ENCODE results near the gene EVC.

The EVC gene

DNA sequence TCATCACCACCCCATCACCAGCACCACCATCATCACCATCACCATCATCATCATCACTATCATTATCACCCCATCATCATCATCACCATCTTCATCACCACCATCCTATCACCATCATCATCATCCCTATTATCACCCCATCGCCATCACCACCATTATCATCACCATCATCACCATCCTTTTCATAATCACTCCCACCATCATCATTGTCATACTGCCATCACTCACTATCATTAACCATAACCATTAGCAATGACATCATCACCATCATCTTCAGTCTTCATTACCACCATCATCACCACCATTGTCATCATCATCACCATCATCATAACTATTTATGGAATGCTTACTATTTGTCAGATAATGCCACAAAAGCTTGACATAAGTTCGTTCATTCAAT, 146.2 kb downstream of the EVC start:
- no peak for DNase-seq

- DNase-seq: no peak
These were observed 147.2 kb downstream of the EVC start for GRCh38 chr4:5858020-5858769.

DNA sequence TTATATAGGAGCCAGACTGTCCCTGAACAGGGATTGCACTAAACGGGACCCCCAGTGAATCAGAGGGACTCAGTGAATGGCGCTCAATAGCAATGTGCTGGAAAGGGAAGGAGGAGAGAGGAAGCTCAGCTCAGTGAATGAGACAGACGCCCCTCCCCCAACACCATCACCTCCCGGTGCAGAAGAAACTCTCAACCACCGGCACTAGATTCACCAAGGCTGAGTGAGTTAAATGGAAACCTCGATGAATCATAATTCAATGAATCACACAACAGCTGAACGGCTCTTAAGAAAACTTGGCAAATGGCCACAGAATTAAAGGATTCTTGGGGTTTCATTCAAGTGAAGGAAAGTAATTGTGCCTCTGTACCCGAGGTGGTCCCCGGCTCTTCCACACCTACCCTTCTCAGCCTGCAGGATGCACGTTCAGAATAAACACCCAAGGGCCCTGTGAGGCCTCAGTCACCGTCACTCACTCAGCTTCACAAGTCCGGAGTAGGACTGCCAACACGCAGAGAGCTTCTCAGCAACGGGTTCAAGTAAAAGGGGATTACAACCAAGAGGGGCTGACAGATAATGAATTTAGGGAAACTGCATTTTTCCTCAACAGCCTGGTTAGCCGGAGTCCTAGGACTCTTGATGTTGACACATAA, 152.6 kb downstream of the EVC start:
- no peak for DNase-seq
